Measurements from ENCODE around the gene SUMF1. TPM values are rescaled to one million over a fixed set of nuclear protein-coding genes. Genes with fewer than 3 reads are reported as not detected.
"Not testable (repeated sequence)": the region's sequence is repeated elsewhere in the genome, so short reads cannot be mapped to it uniquely, and the experiment has no call there.

The SUMF1 gene
- total RNA-seq, 1 experiment from 2014 or later = 37.1 TPM

GRCh38 chr3:4475804-4476203 is 8.7 kb upstream of the SUMF1 start:
- Histone ChIP-seq H3K27me3 (no peaks in the 10 kb centered on the region), H3K9me3 (no peaks in the 10 kb centered on the region), H3K36me3 (no peaks in the 10 kb centered on the region), H3K4me3 (no peak overlapping the region)
- no peak for DNase-seq

- H3K9me3 ChIP-seq = no peaks in the 10 kb centered on the region
- H3K27me3 ChIP-seq = no peaks in the 10 kb centered on the region
- no peaks in the 10 kb centered on the region for H3K36me3 ChIP-seq
- no peak overlapping the region for H3K4me3 ChIP-seq
- peak; percentile 48 for DNase-seq
Observed at GRCh38 chr3:4474683-4475490, 7.8 kb upstream of the SUMF1 start.

- no peaks in the 10 kb centered on the region for H3K36me3 ChIP-seq
- no peak overlapping the region for H3K4me3 ChIP-seq
- DNase-seq = no peak
- no peaks in the 10 kb centered on the region for H3K9me3 ChIP-seq
- no peaks in the 10 kb centered on the region for H3K27me3 ChIP-seq
Observed at GRCh38 chr3:4472766-4473165, 5.7 kb upstream of the SUMF1 start.

- Histone ChIP-seq H3K9me3 (no peaks in the 10 kb centered on the region), H3K4me3 (no peak overlapping the region), H3K27me3 (no peaks in the 10 kb centered on the region), H3K36me3 (no peaks in the 10 kb centered on the region)
- DNase-seq = no peak
Observed at GRCh38 chr3:4472312-4472711, 5.2 kb upstream of the SUMF1 start.

GRCh38 chr3:4471907-4472306 is 4.8 kb upstream of the SUMF1 start:
- H3K36me3 ChIP-seq = no peaks in the 10 kb centered on the region
- no peak overlapping the region for H3K4me3 ChIP-seq
- no peaks in the 10 kb centered on the region for H3K9me3 ChIP-seq
- no peak for DNase-seq
- H3K27me3 ChIP-seq = no peaks in the 10 kb centered on the region

GRCh38 chr3:4467522-4467867 is 426 bp upstream of the SUMF1 start:
- Histone ChIP-seq H3K27me3 (no peaks in the 10 kb centered on the region), H3K36me3 (no peaks in the 10 kb centered on the region), H3K4me3 (peak overlapping the region; percentile 60), H3K9me3 (no peaks in the 10 kb centered on the region)
- no peak for DNase-seq

- no peaks in the 10 kb centered on the region for H3K9me3 ChIP-seq
- no peak overlapping the region for H3K4me3 ChIP-seq
- H3K36me3 ChIP-seq = no peaks in the 10 kb centered on the region
- no peak for DNase-seq
- H3K27me3 ChIP-seq = no peaks in the 10 kb centered on the region
Observed at GRCh38 chr3:4464576-4464975, 2.5 kb downstream of the SUMF1 start.

- Histone ChIP-seq H3K36me3 (no peaks in the 10 kb centered on the region), H3K9me3 (no peaks in the 10 kb centered on the region), H3K27me3 (no peaks in the 10 kb centered on the region), H3K4me3 (no peak overlapping the region)
- DNase-seq = no peak
Observed at GRCh38 chr3:4462369-4463040, 4.6 kb downstream of the SUMF1 start.

- no peak for DNase-seq
- no peaks in the 10 kb centered on the region for H3K9me3 ChIP-seq
- no peaks in the 10 kb centered on the region for H3K27me3 ChIP-seq
- no peak overlapping the region for H3K4me3 ChIP-seq
- no peaks in the 10 kb centered on the region for H3K36me3 ChIP-seq
Observed at GRCh38 chr3:4461468-4462090, 5.5 kb downstream of the SUMF1 start.

GRCh38 chr3:4460334-4460733 is 6.7 kb downstream of the SUMF1 start:
- H3K4me3 ChIP-seq = no peak overlapping the region
- no peaks in the 10 kb centered on the region for H3K27me3 ChIP-seq
- no peaks in the 10 kb centered on the region for H3K36me3 ChIP-seq
- no peaks in the 10 kb centered on the region for H3K9me3 ChIP-seq
- no peak for DNase-seq

GRCh38 chr3:4458961-4459360 is 8.1 kb downstream of the SUMF1 start:
- no peak overlapping the region for H3K4me3 ChIP-seq
- H3K27me3 ChIP-seq = no peaks in the 10 kb centered on the region
- DNase-seq = no peak
- H3K9me3 ChIP-seq = no peaks in the 10 kb centered on the region
- H3K36me3 ChIP-seq = no peaks in the 10 kb centered on the region

GRCh38 chr3:4456780-4457179 is 10.3 kb downstream of the SUMF1 start:
- not testable (repeated sequence) for H3K36me3 ChIP-seq, DNase-seq, H3K27me3 ChIP-seq, H3K4me3 ChIP-seq, H3K9me3 ChIP-seq

GRCh38 chr3:4454142-4454541 is 12.9 kb downstream of the SUMF1 start:
- no peak for DNase-seq
- H3K27me3 ChIP-seq = no peaks in the 10 kb centered on the region
- no peaks in the 10 kb centered on the region for H3K36me3 ChIP-seq
- no peak overlapping the region for H3K4me3 ChIP-seq
- no peaks in the 10 kb centered on the region for H3K9me3 ChIP-seq

- DNase-seq = no peak
- Histone ChIP-seq H3K9me3 (no peaks in the 10 kb centered on the region), H3K27me3 (no peaks in the 10 kb centered on the region), H3K4me3 (no peak overlapping the region), H3K36me3 (no peaks in the 10 kb centered on the region)
Observed at GRCh38 chr3:4449043-4449805, 17.8 kb downstream of the SUMF1 start.

- DNase-seq = no peak
- H3K4me3 ChIP-seq = no peak overlapping the region
- H3K27me3 ChIP-seq = no peaks in the 10 kb centered on the region
- H3K9me3 ChIP-seq = no peaks in the 10 kb centered on the region
- no peaks in the 10 kb centered on the region for H3K36me3 ChIP-seq
Observed at GRCh38 chr3:4448187-4448586, 18.9 kb downstream of the SUMF1 start.

- DNase-seq = no peak
- H3K9me3 ChIP-seq = no peaks in the 10 kb centered on the region
- H3K4me3 ChIP-seq = no peak overlapping the region
- H3K36me3 ChIP-seq = no peaks in the 10 kb centered on the region
- H3K27me3 ChIP-seq = no peaks in the 10 kb centered on the region
Observed at GRCh38 chr3:4447295-4447999, 19.6 kb downstream of the SUMF1 start.

GRCh38 chr3:4440951-4441350 is 26.1 kb downstream of the SUMF1 start:
- Histone ChIP-seq H3K36me3 (no peaks in the 10 kb centered on the region), H3K27me3 (no peaks in the 10 kb centered on the region), H3K9me3 (no peaks in the 10 kb centered on the region), H3K4me3 (no peak overlapping the region)
- DNase-seq = no peak

All from MG63 (cell line).